DND-41 (cell line): ENCODE data around the gene UGT1A4.

Experiments used
- ATAC-seq: fragments of 200-7000 bp; cut with Tn5 transposase; 3 replicates; pipeline ENCODE4 v1.9.1; 2021; ENCODE audit warnings: low read depth; ENCODE audit not compliant: insufficient read depth
- DNase-seq: peaks from one replicate; pipeline ENCODE4 v3.0.0-alpha.2; 2020
- H2AFZ ChIP-seq: 2 replicates; pipeline ENCODE4 v1.6.0; 2012; ENCODE audit warnings: low read depth, low read length
- H3K27ac ChIP-seq: 2 replicates; pipeline ENCODE4 v1.5.1; 2012; ENCODE audit warnings: low read length, inconsistent platforms
- H3K27me3 ChIP-seq: fragments of 200-600 bp; sonication (generic); 2 replicates; pipeline ENCODE4 v1.6.0; 2012; ENCODE audit warnings: low read length, mild to moderate bottlenecking, inconsistent platforms; ENCODE audit not compliant: insufficient read depth, poor library complexity
- H3K36me3 ChIP-seq: 2 replicates; pipeline ENCODE4 v1.5.1; 2012; ENCODE audit warnings: low read length, inconsistent platforms; ENCODE audit not compliant: insufficient read depth
- H3K4me1 ChIP-seq: 2 replicates; pipeline ENCODE4 v1.5.1; 2012; ENCODE audit warnings: mild to moderate bottlenecking, low read length; ENCODE audit not compliant: insufficient read depth
- H3K4me2 ChIP-seq: 2 replicates; pipeline ENCODE4 v1.6.0; 2012; ENCODE audit warnings: mild to moderate bottlenecking, moderate library complexity, low read length, inconsistent platforms; ENCODE audit not compliant: insufficient read depth
- H3K4me3 ChIP-seq, 2 experiments: fragments of 200-600 bp in 1 of 2; shearing (Covaris generic) in 1 of 2; 2 replicates each; pipeline ENCODE4 v1.5.1; 2012 to 2016; ENCODE audit warnings: inconsistent platforms in 2 of 2, low read length in 2 of 2, mild to moderate bottlenecking in 2 of 2, low read depth in 1 of 2, moderate library complexity in 1 of 2
- H3K79me2 ChIP-seq: 2 replicates; pipeline ENCODE4 v1.6.0; 2012; ENCODE audit warnings: low read length, inconsistent platforms; ENCODE audit not compliant: insufficient read depth
- H3K9ac ChIP-seq: 2 replicates; pipeline ENCODE4 v1.6.0; 2012; ENCODE audit warnings: low read depth, mild to moderate bottlenecking, inconsistent platforms, low read length, moderate library complexity
- H3K9me3 ChIP-seq: 2 replicates; pipeline ENCODE4 v1.5.1; 2012; ENCODE audit warnings: low read length, moderate library complexity, mild to moderate bottlenecking, inconsistent platforms; ENCODE audit not compliant: insufficient read depth, severe bottlenecking
- H4K20me1 ChIP-seq: 2 replicates; pipeline ENCODE4 v1.6.0; 2012; ENCODE audit warnings: low read length; ENCODE audit not compliant: insufficient read depth
- CTCF ChIP-seq: IDR thresholded peaks from 2 replicates; pipeline ENCODE4 v1.5.1; 2012; ENCODE audit warnings: borderline replicate concordance, low read length, moderate library complexity, mild to moderate bottlenecking; ENCODE audit not compliant: poor library complexity, severe bottlenecking; ENCODE audit errors: extremely low read depth
- EZH2 ChIP-seq: IDR thresholded peaks from 3 replicates; pipeline ENCODE4 v1.6.1; 2012; ENCODE audit warnings: borderline replicate concordance, low read depth, mild to moderate bottlenecking, moderate library complexity, low read length, inconsistent platforms; ENCODE audit not compliant: severe bottlenecking

UGT1A4 gene

GRCh38 chr2:233780771-233781170, 62.2 kb downstream of the UGT1A4 start:
- TF ChIP-seq EZH2 = no peak
- TF ChIP-seq CTCF = no peak
- Histone ChIP-seq H3K4me2 (no peak overlapping the region), H3K27me3 (no peaks in the 10 kb centered on the region), H4K20me1 (no peaks in the 10 kb centered on the region), H3K36me3 (no peaks in the 10 kb centered on the region), H3K9me3 (no peaks in the 10 kb centered on the region), H3K4me3 (no peak overlapping the region), H2AFZ (no peak overlapping the region), H3K79me2 (no peaks in the 10 kb centered on the region), H3K9ac (no peak overlapping the region), H3K27ac (no peak overlapping the region), H3K4me1 (no peaks in the 10 kb centered on the region)
- DNase-seq = no peak
- no peak for ATAC-seq

- Histone ChIP-seq H3K27ac (no peak overlapping the region), H3K9ac (no peak overlapping the region), H3K27me3 (no peaks in the 10 kb centered on the region), H3K4me2 (no peak overlapping the region), H3K36me3 (no peaks in the 10 kb centered on the region), H3K4me3 (no peak overlapping the region), H3K79me2 (no peaks in the 10 kb centered on the region), H3K9me3 (no peaks in the 10 kb centered on the region), H4K20me1 (no peaks in the 10 kb centered on the region), H2AFZ (no peak overlapping the region), H3K4me1 (no peaks in the 10 kb centered on the region)
- no peak for TF ChIP-seq CTCF
- TF ChIP-seq EZH2 = no peak
- no peak for ATAC-seq
- DNase-seq = no peak
Observed at GRCh38 chr2:233789554-233789953, 71.0 kb downstream of the UGT1A4 start.

GRCh38 chr2:233791151-233791882, 72.8 kb downstream of the UGT1A4 start:
- Histone ChIP-seq H3K4me3 (no peak overlapping the region), H3K36me3 (no peaks in the 10 kb centered on the region), H3K4me1 (no peaks in the 10 kb centered on the region), H4K20me1 (no peaks in the 10 kb centered on the region), H2AFZ (no peak overlapping the region), H3K79me2 (no peaks in the 10 kb centered on the region), H3K27me3 (no peaks in the 10 kb centered on the region), H3K9ac (no peak overlapping the region), H3K27ac (no peak overlapping the region), H3K9me3 (no peaks in the 10 kb centered on the region), H3K4me2 (no peak overlapping the region)
- DNase-seq (no peak), ATAC-seq (no peak)
- TF ChIP-seq EZH2 = no peak
- no peak for TF ChIP-seq CTCF

GRCh38 chr2:233791883-233792329, 73.4 kb downstream of the UGT1A4 start:
- no peaks in the 10 kb centered on the region for H3K4me1 ChIP-seq
- no peaks in the 10 kb centered on the region for H3K79me2 ChIP-seq
- no peak overlapping the region for H3K9ac ChIP-seq
- no peak overlapping the region for H3K4me2 ChIP-seq
- H3K4me3 ChIP-seq = no peak overlapping the region
- ATAC-seq = no peak
- no peak for DNase-seq
- H3K27ac ChIP-seq = no peak overlapping the region
- H3K27me3 ChIP-seq = no peaks in the 10 kb centered on the region
- H4K20me1 ChIP-seq = no peaks in the 10 kb centered on the region
- TF ChIP-seq CTCF (no peak), EZH2 (no peak)
- no peaks in the 10 kb centered on the region for H3K9me3 ChIP-seq
- no peaks in the 10 kb centered on the region for H3K36me3 ChIP-seq
- H2AFZ ChIP-seq = no peak overlapping the region
